RWPE1 (cell line): ENCODE results near the gene CCDC82.

Experiments
- CTCF ChIA-PET: fragments of 350-600 bp; sonication (Branson Sonifier 250); formaldehyde crosslinking; extraction: SDS; loops from one replicate; lab custom pipeline; 2021; lab: Yijun Ruan, JAX
- POLR2A ChIA-PET: fragments of 400-600 bp; formaldehyde crosslinking; extraction: SDS; loops from one replicate; lab custom pipeline; 2020; ENCODE audit warnings: antibody characterized with exemption; ENCODE audit not compliant: low non-redundant PET; lab: Yijun Ruan, JAX
- DNase-seq: peaks from one replicate; pipeline ENCODE4 v3.0.0; 2012; ENCODE audit warnings: low spot score
- H3K27ac ChIP-seq: fragments of 450-650 bp; 2 replicates; pipeline ENCODE4 v1.5.1; 2017
- CTCF ChIP-seq: fragments of 450-650 bp; conservative IDR thresholded peaks from 2 replicates; pipeline ENCODE4 v1.5.1; 2017; ENCODE audit warnings: low read depth, mild to moderate bottlenecking

CCDC82 gene

GRCh38 chr11:96303064-96303463, 86.6 kb downstream of the CCDC82 start:
- CTCF ChIA-PET: no interaction called here
- TF ChIP-seq CTCF: no peak
- POLR2A ChIA-PET: no interaction called here
- peak; percentile 58 for DNase-seq
- no peak overlapping the region for H3K27ac ChIP-seq
